ENCODE data around the gene PIM3.
"Not testable (repeated sequence)": the region's sequence is repeated elsewhere in the genome, so short reads cannot be mapped to it uniquely, and the experiment has no call there.

Gene PIM3

DNA sequence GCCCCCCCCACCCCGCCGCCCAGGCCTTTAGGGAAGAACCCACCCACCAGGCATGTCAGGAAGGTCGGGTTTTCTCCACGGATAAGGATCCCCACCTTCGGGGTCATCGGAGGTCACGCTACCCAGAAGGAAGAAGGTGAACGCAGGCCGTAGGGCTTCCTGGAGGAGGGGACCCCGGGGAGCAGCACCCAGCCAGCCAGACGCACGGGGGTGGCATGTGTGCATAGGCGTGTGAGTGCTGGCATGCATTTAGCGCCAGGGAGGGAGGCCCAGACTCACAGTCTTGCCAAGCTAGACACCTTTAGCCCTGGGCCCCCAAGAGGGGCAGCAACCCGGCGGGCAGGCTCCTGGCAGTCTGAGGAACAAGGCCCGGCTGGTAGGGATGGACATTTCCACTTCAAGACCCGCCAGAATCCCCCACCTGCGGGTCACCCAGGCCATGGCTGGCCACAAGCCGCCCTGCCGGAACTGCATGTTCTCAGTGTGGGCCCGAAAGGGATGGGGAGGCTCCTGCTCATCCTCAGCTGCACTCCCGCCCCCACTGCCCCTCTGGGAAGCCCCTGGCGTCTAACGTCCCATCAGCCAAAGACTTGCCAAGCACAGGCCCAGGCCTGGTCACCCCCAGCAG, 16.7 kb upstream of the PIM3 start:
- DNase-seq (ENCODE audit: low read depth): no peak

DNA sequence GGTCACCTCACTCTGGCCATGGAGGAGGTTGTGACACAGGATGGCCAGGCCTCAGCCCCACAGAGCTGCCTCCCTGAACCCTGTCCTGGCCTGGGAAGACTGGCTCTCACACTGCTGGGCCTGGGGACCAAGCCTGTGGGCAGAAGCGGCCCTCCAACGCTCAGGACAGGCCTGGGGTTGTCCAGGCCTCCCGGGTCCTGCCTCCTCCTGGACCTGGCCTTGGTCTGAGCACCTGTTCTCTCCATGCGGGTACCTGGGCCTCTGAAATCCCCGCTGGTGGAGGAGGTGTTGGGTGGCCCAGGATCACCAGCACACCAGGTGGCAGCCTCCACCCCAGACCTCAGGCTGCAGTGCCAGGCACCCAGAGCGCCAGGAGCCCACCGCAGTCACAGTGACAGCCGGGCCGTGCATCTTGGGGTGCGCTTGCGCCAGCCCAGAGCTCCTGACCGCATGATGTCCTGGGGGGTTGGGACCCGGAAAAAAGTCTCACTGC, 16.1 kb upstream of the PIM3 start:
- no peak for DNase-seq (ENCODE audit: low read depth)

DNA sequence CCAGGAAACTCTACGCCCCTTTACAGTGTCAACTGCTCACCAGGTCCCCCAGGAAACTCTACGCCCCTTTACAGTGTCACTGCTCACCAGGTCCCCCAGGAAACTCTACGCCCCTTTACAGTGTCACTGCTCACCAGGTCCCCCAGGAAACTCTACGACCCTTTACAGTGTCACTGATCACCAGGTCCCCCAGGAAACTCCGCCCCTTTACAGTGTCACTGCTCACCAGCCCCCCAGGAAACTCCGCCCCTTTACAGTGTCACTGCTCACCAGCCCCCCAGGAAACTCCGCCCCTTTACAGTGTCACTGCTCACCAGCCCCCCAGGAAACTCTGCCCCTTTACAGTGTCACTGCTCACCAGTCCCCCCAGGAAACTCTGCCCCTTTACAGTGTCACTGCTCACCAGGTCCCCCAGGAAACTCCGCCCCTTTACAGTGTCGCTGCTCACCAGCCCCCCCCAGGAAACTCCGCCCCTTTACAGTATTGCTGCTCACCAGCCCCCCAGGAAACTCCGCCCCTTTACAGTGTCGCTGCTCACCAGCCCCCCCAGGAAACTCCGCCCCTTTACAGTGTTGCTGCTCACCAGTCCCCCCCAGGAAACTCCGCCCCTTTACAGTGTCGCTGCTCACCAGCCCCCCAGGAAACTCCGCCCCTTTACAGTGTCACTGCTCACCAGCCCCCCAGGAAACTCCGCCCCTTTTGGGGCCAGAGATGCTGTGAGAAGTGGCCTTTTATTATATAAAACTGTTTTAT, 15.4 kb upstream of the PIM3 start:
- DNase-seq (ENCODE audit: low read depth): not testable (repeated sequence)

DNA sequence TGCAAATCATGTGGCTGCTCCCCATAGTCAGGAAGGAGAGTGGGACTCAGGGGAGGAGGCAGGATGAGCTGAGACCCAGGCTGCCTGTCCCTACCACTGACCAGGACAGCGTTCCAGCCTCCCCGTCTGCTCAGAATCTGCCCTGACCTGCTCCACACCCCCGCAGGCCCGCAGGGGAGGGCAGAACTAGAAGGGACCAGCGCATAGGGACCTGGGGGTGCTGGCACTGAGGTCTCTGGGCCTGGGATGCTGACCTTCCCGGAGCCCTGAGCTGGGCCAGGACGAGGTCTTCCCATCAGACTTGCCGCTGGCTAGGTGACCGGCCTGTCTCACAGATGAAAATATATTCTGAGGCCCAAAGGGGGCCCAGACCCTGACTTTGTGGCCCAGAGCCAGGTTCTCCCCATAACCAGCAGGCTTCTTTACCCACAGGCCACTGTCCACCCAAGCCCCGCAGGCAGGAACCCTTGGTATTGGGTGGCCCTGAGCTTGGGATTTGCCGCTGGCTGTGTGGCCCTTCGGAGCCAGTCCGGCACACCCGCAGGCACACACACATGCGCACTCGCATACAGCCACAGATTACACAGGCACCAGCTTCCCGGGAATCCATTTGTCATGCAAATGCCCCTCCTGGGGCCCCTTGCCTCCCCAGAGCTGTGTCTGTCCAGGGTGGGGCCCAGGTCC, 13.8 kb upstream of the PIM3 start:
- DNase-seq (ENCODE audit: low read depth): no peak

DNA sequence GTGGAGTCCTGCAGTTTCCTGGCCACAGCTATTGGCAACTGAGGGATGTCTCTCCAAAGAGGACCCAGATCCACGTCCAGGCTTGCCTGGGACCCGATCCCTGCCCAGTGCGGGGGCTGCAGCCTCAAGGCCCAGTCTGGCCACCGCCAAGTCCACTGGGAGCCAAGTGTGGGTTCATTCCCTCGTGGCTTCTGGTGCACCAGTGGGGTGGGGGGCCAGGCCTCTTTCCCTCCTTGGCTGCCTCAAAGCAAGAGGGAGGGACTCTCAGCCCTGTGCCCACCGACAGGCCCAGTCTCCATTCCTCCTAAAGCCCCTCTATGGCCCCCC, 13.3 kb upstream of the PIM3 start:
- no peak for DNase-seq (ENCODE audit: low read depth)

DNA sequence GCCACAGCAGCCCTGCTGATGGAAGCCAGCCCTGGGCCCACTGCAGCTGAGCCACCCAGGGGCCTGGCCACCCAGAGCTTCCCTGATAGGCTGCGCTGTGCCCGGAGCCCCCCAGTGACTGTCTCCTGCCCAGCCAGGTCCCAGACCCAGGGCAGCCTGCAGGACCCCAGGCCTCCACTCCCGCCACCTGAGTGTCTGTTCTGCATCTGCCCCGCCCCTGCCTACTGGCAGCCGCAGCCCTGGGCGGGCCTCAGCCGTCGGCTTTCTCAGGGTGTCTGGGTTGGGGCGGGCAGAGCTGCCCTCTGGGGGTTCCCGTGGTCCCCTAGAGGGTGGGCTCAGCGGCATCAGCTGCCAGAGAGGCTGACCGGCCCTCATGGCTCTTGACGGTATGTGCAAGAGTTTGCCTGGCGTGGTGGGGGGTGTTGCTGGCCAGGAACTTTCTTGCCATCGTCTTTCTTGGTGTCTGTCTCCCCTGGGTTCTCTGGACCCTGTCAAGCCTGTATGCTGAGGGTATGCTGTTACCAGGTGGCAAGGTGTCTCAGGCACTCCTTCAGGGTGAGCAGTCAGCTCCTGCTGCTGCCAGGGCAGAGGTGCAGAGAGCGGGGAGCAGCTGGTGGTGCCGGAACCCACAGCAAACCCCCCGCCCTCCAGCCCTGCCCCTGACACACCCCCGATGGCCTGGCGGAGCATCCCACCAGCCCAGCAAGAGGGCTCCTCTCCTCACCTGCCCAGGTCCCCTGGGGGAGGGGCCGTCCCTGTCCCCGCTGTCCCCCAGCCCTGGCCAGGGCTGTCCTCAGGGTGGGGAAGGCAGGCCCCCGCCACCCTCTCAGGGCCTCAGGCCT, 12.2 kb upstream of the PIM3 start:
- DNase-seq (ENCODE audit: low read depth): no peak

DNA sequence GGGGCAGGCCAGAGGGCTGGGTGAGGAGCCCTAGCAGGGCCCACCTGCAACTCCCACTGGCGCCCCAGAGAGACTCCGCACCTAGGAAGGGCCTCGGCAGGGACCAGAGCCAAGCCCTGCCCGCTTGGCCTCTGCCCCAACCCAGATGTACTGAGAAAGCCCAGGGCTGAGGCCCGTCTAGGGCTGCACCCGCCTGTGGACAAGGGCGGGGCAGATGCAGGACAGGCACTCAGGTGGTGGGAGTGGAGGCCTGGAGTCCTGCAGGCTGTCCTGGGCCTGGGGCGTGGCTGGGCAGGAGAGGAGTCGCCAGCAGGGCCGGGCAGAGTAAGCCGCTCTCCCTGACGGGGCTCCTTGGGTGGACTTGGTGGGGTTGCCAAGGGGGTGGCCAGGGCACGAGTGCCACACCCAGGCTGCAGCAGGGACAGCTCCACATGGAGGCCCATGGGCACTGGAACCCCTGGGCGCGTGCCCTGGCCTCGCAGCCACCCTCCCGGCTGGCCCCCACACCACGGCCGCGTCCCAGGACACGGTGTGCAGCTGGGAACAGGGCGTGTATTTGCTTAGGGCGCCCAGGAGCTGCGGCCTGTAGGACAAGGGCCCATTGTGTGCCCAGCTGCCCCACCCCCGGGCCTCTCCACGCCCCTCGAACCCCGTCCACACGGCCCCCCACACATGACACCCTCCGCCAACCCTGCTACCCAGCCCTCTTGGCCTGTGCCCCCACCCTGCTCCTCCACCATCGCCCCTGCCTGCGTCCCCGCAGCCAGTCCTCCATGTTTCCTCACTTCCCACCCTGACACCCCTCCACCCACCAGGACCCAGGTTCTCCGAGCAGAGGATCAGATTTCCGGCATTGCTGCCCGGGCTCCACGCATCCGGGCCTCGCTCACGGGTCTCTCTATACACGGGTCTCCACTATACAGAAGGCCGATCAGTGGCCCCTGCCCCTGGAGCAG, 11.3 kb upstream of the PIM3 start:
- no peak for DNase-seq (ENCODE audit: low read depth)

DNA sequence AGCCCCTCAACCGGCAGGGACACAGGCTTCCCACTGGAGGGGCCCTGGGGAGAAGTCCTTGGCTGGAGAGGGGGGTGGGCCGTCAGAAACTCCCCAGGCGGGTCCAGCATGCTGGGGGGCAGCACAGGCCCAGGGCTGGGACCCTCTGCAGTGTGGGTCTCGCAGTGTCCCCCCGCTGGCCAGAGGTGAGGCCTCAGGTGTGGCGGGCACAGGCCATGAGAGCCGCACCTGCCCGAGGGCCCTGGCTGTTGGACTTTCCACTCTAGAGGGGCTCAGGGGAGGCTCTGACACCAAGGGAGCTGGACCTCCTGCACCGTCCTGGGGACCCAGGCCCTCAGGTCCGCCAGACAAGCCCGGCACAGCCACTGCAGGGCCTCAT, 10.7 kb upstream of the PIM3 start:
- no peak for DNase-seq (ENCODE audit: low read depth)

DNA sequence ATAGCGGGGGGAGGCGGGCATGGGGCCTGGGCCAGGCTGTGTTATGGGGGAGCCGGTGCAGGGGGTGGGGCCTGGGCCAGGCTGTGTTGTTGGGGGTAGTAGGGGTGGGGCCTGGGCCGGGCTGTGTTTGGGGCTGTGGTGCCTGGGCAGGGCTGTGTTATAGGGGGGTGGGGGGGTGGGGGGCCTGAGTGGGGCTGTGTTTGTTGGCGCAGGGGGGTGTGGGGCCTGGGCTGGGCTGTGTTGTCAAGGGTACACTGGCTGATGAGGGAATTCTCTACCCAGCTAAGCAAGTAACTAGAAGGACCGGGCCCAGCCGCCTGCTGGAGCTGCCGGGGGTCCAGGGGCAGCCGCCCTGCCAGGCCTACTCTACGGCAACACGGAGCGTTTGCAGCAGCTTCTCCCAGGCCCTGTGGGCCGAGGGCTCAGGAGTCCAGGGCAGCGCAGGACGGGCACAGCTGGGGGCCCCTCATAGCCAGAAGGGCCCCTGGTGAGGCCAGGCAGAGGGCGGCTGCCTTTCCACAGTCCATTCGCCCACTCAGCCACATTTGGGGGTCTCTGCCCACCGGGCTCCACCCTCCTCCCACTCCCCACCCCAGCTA, 10.1 kb upstream of the PIM3 start:
- no peak for DNase-seq (ENCODE audit: low read depth)

DNA sequence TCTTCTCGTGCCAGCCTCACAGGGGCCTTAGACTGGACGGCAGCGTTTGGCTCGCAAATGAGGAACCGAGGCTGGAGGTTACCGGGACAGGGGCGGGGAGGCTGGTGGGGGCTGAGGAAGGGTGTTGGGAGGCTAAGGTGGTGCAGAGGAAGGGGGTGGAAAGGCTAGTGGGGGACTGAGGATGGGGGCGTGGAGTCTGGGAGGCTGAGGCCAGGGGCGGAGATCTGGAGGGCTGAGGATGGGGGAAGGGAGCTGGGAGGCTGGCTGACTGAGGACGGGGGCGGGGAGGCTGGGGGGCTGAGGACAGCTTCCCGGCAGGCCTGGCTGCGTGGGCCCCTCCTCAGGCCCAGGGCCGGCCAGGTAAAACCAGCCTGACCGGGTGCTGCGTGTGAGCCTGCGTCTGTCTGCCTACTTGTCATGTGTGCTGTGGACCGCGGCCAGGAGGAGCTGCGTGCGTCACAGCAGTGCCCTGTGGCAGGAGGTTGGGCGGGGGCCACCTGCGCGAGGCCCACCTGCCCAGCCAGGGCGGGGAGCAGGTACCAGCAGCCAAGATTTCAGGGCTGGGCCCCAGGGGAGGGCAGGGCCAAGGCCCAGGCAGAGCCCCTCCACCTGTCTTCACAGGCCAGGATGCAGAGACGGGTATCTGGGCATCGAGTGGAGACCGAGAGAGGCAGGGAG, 9.4 kb upstream of the PIM3 start:
- DNase-seq (ENCODE audit: low read depth): no peak

DNA sequence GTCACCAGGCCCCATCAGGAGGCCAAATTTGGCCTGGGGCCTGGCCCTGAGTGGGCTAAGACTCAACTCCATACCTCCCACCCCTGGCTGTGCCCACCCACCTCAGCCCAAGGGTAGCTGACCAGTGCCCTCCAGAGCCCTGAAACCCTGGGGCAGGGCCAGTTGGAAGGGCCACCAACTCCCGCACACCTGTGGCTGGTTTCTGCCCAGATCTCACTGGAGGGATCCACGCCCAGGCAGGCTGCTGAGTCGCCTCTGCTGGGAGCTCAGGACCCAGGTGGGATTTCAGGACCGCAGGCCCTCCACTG, 8.9 kb upstream of the PIM3 start:
- DNase-seq (ENCODE audit: low read depth): no peak

DNA sequence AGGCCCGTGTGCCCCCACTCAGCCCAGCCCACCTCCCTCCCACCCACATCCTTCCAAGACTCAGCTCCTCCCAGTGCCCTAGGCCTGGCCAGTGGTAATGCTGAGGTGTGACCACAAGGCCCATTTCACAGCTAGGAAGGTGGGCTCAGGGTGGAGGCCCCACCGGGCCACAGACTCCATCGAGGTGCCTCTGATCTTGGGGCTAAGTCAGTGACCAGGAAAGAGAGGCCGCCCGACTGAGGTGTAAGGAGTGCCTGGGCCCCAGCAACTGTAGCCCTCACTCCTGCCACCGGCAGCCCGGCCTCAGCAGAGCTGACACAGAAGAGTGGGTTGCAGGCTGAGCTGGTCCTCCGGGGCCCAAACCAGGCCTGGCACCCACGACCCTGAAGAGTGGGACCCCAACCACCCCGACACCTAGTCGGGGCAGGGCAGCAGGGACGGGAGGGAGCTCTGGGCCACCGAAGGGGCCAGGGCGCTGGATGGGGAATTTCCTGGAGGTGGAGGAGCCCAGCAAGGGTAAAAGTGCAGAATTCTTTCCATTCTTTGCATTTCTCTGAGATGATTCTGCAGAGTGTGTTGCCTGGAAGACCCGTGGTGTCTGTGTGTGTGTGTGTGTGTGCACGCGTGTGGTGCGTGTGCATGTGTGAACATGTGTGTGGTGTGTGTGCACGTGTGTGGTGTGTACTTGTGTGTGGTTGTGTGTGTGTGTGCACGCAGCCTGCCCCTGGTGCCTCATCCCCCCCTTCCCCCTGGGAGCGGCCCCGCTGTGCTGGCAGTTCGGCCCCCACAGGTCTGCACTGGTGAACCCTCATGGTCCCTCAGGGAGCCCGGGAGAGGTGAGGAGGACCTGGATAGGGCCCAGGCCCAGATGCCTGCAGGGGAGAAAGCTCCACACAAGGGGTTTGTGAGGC, 8.3 kb upstream of the PIM3 start:
- DNase-seq (ENCODE audit: low read depth): peak; percentile 77

DNA sequence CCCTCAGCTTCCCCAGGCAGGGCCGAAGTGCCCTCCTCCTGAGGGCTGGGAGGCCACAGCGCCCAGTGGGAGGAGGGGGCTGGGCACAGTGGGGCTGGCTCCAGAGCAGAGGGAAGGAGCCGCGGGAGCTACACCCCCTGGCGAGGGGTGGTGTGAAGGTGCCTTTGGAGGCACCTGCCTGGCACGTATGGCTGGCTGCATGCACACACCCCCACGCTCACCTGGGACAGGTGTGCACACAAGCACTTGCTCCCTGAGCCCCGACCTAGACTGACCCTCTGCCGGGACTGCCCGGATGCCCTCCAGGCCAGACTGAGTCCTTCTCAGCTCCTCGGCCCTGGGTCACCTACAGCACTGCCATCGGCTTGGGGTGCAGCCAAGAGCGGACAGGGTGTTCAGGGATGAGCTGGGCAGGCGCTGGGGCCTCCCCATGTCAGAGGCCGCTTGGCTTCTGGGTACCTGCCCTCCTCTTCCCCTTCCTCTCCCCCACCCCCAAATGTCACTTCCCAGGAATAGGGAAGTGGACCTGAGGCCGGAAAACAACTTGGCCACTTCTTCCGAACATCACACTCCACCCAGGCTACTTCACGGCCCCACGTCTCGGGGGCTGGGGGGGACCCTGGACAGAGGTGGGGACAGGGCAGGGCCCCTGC, 7.4 kb upstream of the PIM3 start:
- no peak for DNase-seq (ENCODE audit: low read depth)

DNA sequence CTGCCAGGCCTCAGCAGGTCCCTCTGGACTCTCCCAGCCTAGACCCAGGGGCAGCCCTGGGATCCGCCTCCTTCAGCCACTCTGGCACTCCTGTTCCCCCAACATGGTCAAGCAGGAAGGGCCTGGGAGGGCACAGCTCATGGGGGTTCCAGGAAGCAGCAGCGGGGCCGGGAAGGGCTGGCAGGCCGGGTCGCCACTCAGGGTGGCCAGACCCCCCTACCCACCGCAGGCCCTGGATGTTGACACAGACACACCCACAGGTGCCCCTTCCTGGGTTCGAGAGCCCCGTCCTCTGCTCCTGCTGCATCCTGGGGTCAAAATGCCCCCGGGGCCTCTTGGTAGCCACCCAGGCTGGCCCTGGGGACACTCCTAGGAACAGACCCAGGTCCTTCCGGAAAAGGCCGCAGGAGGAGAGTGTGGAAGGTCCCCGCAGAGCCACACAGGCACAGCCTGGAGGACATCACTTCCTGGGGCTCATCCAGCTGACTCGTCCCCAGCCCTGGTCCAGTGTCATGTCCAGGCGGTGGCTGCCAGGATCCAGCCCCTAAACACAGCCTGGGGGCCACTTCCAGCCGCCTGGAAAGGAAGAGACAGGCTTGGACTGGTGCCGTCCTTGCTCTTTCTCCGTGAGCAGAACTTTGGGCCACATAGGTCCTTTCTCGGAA, 6.8 kb upstream of the PIM3 start:
- no peak for DNase-seq (ENCODE audit: low read depth)

DNA sequence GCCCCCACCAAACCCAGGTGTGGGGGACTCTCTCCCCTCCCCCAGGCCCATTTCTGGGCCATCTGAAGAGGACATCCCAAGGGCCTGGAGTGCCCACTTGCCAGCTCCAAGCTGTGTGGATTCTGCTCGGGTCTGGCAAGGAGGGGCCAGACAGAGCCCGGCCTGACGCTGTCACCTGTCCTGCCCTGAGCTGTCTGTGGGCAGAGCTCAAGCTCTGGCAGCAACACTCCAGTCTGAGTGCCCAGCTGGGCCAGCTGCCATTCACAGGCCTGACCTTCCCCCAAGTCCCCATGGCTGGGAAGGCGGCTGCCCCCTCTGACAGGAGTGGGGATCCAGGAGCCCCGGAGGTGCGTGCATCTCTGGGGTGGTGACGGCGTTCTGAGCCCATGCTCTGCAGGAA, 6.2 kb upstream of the PIM3 start:
- DNase-seq (ENCODE audit: low read depth): no peak

DNA sequence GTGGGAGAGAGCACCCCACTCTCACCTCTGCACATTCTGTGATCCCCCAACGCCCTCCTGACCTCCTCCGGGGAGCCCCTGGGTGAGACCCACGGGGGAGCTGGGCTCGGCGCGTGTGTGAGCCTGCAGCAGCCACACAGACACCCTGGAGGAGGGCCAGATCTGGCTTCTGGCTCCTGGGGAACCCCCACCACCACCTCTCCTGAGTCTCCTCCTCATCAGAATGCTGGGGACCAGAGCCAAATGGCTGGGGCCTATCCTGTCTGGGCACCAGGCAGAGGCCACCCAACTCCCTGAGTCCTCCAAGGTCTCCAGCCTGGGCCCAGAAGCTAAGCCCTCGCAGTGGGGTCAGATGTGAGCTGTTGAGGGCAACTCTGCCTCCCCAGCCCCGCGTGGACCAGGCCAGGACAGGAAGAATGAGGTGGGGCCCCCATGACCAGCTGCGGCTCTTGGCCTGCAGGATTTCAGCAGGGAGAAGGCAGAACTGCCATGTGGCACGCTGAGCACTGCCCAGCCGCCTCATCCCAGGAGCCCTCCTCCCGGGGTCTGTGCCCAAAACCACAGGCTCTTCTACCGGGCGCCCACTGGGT, 5.5 kb upstream of the PIM3 start:
- no peak for DNase-seq (ENCODE audit: low read depth)

DNA sequence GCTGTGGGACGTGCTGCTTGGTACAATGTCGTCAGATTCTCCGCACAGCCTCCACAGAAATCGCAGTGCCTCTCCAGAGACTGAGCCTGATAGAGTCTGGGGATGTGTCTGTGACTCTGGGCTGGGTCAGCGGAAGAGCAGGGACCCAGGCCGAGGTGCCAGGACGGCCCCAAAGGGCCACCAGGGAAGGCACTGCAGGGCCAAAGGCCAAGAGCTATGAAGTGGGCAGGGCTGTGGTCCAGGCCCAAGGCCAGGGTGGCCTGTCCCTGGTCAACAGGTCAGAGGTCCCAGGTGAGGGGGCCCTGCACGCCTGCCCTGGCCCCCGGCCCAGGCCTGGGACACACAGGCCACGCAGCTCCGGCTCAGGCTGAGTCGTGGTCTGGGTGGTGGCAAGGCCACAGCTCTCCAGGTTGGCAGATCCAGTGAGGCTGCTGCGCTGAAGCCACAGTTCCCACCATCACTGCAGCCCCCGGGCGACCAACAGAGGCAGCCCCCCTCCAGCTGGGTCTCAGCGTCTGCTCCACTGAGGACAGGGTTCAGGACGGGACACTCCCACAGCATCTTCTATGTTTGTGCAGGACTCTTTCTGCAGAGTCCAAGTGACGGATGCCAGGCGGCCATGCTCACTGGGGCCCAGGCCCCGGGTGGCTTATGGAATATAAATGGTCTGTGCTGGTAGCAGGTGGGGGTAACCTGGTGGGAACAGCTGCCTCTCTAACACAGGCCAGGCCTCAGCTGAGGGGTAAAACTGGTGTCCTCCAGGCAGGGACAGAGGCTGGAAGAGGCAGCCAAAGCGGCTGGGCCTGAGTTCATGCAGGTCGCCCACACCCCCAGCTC, 4.8 kb upstream of the PIM3 start:
- DNase-seq (ENCODE audit: low read depth): no peak

Measured in HS-27A (cell line).